Measurements from ENCODE around the gene MB.

DNA sequence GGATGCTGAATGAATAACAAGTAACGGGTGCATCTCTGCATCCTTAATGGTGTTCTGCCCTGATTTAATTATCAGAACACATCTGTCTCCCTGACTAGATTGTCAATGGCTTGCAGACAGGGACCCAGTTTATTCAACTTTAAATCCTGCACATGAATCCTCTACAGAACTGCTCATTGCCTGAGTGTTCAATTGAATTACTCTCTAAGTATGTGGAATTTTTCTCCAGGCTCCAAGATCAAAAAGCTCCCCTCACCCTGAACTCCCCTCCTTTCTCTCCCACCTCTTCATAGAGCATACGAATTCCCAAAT, 11.8 kb downstream of the MB start:
- TF ChIP-seq, protein P1, sequence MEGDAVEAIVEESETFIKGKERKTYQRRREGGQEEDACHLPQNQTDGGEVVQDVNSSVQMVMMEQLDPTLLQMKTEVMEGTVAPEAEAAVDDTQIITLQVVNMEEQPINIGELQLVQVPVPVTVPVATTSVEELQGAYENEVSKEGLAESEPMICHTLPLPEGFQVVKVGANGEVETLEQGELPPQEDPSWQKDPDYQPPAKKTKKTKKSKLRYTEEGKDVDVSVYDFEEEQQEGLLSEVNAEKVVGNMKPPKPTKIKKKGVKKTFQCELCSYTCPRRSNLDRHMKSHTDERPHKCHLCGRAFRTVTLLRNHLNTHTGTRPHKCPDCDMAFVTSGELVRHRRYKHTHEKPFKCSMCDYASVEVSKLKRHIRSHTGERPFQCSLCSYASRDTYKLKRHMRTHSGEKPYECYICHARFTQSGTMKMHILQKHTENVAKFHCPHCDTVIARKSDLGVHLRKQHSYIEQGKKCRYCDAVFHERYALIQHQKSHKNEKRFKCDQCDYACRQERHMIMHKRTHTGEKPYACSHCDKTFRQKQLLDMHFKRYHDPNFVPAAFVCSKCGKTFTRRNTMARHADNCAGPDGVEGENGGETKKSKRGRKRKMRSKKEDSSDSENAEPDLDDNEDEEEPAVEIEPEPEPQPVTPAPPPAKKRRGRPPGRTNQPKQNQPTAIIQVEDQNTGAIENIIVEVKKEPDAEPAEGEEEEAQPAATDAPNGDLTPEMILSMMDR (conservative IDR thresholded peaks at IDR 0.05; ENCODE audit: low read length): no peak
- no peak for TF ChIP-seq EZH2phosphoT487 (IDR thresholded peaks at IDR 0.05; ENCODE audit: borderline replicate concordance, low read depth, low read length)

Data from OCI-LY7 (cell line).